HEK293T (cell line): ENCODE results near the gene PSMC3IP.
A peak's percentile ranks its signal among the peaks of the same experiment; 100 is the strongest.

ENCODE experiments used
- ARNT ChIP-seq: fragments of 450-650 bp; IDR thresholded peaks from 2 replicates; pipeline ENCODE4 v1.6.1; 2017; ENCODE audit warnings: mild to moderate bottlenecking
- BHLHE40 ChIP-seq: fragments of 450-650 bp; IDR thresholded peaks from 2 replicates; pipeline ENCODE4 v1.6.1; 2016; ENCODE audit warnings: mild to moderate bottlenecking, moderate library complexity, borderline replicate concordance
- ELF4 ChIP-seq: fragments of 450-650 bp; IDR thresholded peaks from 2 replicates; pipeline ENCODE4 v1.6.1; 2017; ENCODE audit warnings: antibody characterized with exemption
- FOXA1 ChIP-seq: fragments of 450-650 bp; IDR thresholded peaks from 2 replicates; pipeline ENCODE4 v1.6.1; 2016; ENCODE audit warnings: mild to moderate bottlenecking
- FOXM1 ChIP-seq: fragments of 450-650 bp; IDR thresholded peaks from 2 replicates; pipeline ENCODE4 v1.6.1; 2017; ENCODE audit warnings: mild to moderate bottlenecking, borderline replicate concordance
- HDGF ChIP-seq: fragments of 450-650 bp; IDR thresholded peaks from 2 replicates; pipeline ENCODE4 v1.6.1; 2017; ENCODE audit warnings: antibody characterized with exemption, borderline replicate concordance
- L3MBTL2 ChIP-seq: fragments of 450-650 bp; conservative IDR thresholded peaks from 2 replicates; pipeline ENCODE4 v1.6.1; 2016; ENCODE audit warnings: mild to moderate bottlenecking
- LEF1 ChIP-seq: fragments of 450-650 bp; IDR thresholded peaks from 2 replicates; pipeline ENCODE4 v1.6.1; 2017; ENCODE audit warnings: mild to moderate bottlenecking, borderline replicate concordance
- PKNOX1 ChIP-seq: fragments of 450-650 bp; IDR thresholded peaks from 2 replicates; pipeline ENCODE4 v1.6.1; 2016
- SP1 ChIP-seq: fragments of 450-650 bp; IDR thresholded peaks from 2 replicates; pipeline ENCODE4 v1.6.1; 2017
- SUZ12 ChIP-seq: fragments of 450-650 bp; IDR thresholded peaks from 2 replicates; pipeline ENCODE4 v1.6.1; 2016; ENCODE audit warnings: mild to moderate bottlenecking
- TARDBP ChIP-seq: fragments of 450-650 bp; IDR thresholded peaks from 2 replicates; pipeline ENCODE4 v1.6.1; 2016
- ZNF384 ChIP-seq: fragments of 450-650 bp; IDR thresholded peaks from 2 replicates; pipeline ENCODE4 v1.6.1; 2016

DNA sequence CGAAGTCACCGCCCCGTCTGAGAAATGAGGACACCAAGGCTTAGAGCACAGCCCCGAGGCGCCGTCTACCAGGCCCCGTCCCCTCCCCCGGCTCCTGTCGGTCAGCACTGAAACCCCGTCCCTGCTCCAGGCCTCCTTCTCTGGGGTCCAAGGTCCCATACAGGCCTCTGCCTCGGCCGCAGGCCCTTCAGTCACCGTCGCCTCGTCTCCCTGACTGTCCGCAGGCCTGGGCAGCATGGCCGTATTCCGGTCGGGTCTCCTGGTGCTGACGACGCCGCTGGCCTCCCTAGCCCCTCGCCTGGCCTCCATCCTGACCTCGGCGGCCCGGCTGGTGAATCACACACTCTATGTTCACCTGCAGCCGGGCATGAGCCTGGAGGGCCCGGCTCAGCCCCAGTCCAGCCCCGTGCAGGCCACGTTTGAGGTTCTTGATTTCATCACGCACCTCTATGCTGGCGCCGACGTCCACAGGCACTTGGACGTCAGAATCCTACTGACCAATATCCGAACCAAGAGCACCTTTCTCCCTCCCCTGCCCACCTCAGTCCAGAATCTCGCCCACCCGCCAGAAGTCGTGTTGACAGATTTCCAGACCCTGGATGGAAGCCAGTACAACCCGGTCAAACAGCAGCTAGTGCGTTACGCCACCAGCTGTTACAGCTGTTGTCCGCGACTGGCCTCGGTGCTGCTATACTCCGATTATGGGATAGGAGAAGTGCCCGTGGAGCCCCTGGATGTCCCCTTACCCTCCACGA, 15.0 kb downstream of the PSMC3IP start:
- TF ChIP-seq BHLHE40 (no peak), SUZ12 (no peak), HDGF (no peak), SP1 (no peak), L3MBTL2 (peak; percentile 33), TARDBP (no peak), ELF4 (no peak), PKNOX1 (no peak), FOXA1 (no peak), ARNT (no peak), LEF1 (no peak), FOXM1 (no peak), ZNF384 (no peak)
